Measurements from ENCODE around the gene VSIR. TPM values are rescaled to one million over a fixed set of nuclear protein-coding genes. Genes with fewer than 3 reads are reported as not detected.

Gene VSIR
- total and polyA plus RNA-seq, 7 donors = 12.0 to 73.1 (median 40.2) TPM

GRCh38 chr10:71772832-71773220 lies 494 bp downstream of the VSIR start:
- no peaks in the 10 kb centered on the region for H3K27me3 ChIP-seq
- 17 to 24% methylated on average over 4 of the region's 4 CpGs for WGBS, 2 donors
- intact Hi-C loops (cut with DNase I) = loop anchor here (1.0 to 10.0 kb wide), 4 partner anchors 46 to 454 kb away; partner anchors contain the start of gene SLC29A3
- TF ChIP-seq POLR2A (IDR thresholded peaks at IDR 0.05) = no peak
- TF ChIP-seq POLR2AphosphoS5 (IDR thresholded peaks at IDR 0.05) = no peak
- no peak for TF ChIP-seq CTCF (IDR thresholded peaks at IDR 0.05)
- no peak for TF ChIP-seq EP300 (IDR thresholded peaks at IDR 0.05)
- DNase-seq = no peak
- peaks cover 0 to 67% (median 57%) of the 10 kb centered on the region in 4 donors for H3K4me1 ChIP-seq
- no peaks in the 10 kb centered on the region for H3K36me3 ChIP-seq
- H3K4me3 ChIP-seq = peak overlapping the region; percentile 67 to 87 (median 70)
- H3K27ac ChIP-seq = peak overlapping the region; percentile 89 to 98 (median 92)
- H3K9me3 ChIP-seq = no peaks in the 10 kb centered on the region

GRCh38 chr10:71771821-71772617 lies 1.3 kb downstream of the VSIR start:
- peak; percentile 88 to 91 (median 89) for TF ChIP-seq POLR2AphosphoS5 (IDR thresholded peaks at IDR 0.05)
- TF ChIP-seq CTCF (IDR thresholded peaks at IDR 0.05) = no peak
- peak in 2 of 4 donors; percentile 43 to 46 for TF ChIP-seq EP300 (IDR thresholded peaks at IDR 0.05)
- TF ChIP-seq POLR2A (IDR thresholded peaks at IDR 0.05) = peak; percentile 51 to 53
- DNase-seq = peak; percentile 96
- 15 to 16% methylated on average over 2 of the region's 2 CpGs for WGBS, 2 donors
- H3K27ac ChIP-seq = peak overlapping the region; percentile 89 to 98 (median 92)
- intact Hi-C loops (cut with DNase I) = loop anchor here (2.0 to 10.0 kb wide), 3 partner anchors 45 to 453 kb away; partner anchors contain the start of gene SLC29A3
- H3K4me1 ChIP-seq = peaks cover 0 to 75% (median 65%) of the 10 kb centered on the region in 4 donors
- peak overlapping the region; percentile 67 to 87 (median 70) for H3K4me3 ChIP-seq
- H3K9me3 ChIP-seq = no peaks in the 10 kb centered on the region
- H3K27me3 ChIP-seq = no peaks in the 10 kb centered on the region
- H3K36me3 ChIP-seq = no peaks in the 10 kb centered on the region

- TF ChIP-seq POLR2AphosphoS5 (IDR thresholded peaks at IDR 0.05) (no peak), CTCF (IDR thresholded peaks at IDR 0.05) (no peak), EP300 (IDR thresholded peaks at IDR 0.05) (no peak), POLR2A (IDR thresholded peaks at IDR 0.05) (no peak)
- Histone ChIP-seq H3K27me3 (no peaks in the 10 kb centered on the region), H3K4me3 (peak overlapping the region in 3 of 4 donors; percentile 67 to 87 (median 68)), H3K4me1 (peaks cover 0 to 83% (median 73%) of the 10 kb centered on the region in 4 donors), H3K36me3 (no peaks in the 10 kb centered on the region), H3K9me3 (no peaks in the 10 kb centered on the region), H3K27ac (peak overlapping the region; percentile 89 to 98 (median 92))
- WGBS, 2 donors = 59 to 62% methylated on average over 2 of the region's 2 CpGs
- intact Hi-C loops (cut with DNase I) = loop anchor here (5.0 to 10.0 kb wide), 2 partner anchors 44 to 176 kb away; no protein-coding TSS in a partner anchor
- no peak for DNase-seq
Measured at GRCh38 chr10:71771204-71771603, 2.1 kb downstream of the VSIR start.

- Histone ChIP-seq H3K27me3 (no peaks in the 10 kb centered on the region), H3K9me3 (no peaks in the 10 kb centered on the region), H3K36me3 (no peaks in the 10 kb centered on the region), H3K4me3 (peak overlapping the region in 2 of 4 donors; percentile 67 to 87), H3K4me1 (peaks cover 0 to 87% (median 77%) of the 10 kb centered on the region in 4 donors), H3K27ac (peak overlapping the region; percentile 89 to 98 (median 92))
- peak in 2 of 4 donors; percentile 50 for TF ChIP-seq POLR2AphosphoS5 (IDR thresholded peaks at IDR 0.05)
- TF ChIP-seq POLR2A (IDR thresholded peaks at IDR 0.05) = no peak
- intact Hi-C loops (cut with DNase I) = loop anchor here (5.0 to 10.0 kb wide), 2 partner anchors 43 to 176 kb away; no protein-coding TSS in a partner anchor
- peak; percentile 83 for DNase-seq
- 80 to 84% methylated on average over 3 of the region's 3 CpGs for whole genome bisulfite sequencing, 2 donors
Measured at GRCh38 chr10:71770789-71771188, 2.5 kb downstream of the VSIR start.

GRCh38 chr10:71770255-71770654 lies 3.1 kb downstream of the VSIR start:
- Histone ChIP-seq H3K9me3 (no peaks in the 10 kb centered on the region), H3K27ac (peak overlapping the region; percentile 89 to 98 (median 92)), H3K4me3 (peak overlapping the region in 2 of 4 donors; percentile 67 to 87), H3K4me1 (peaks cover 0 to 93% (median 82%) of the 10 kb centered on the region in 4 donors), H3K36me3 (no peaks in the 10 kb centered on the region), H3K27me3 (no peaks in the 10 kb centered on the region)
- no peak for DNase-seq
- 90 to 95% methylated on average over 3 of the region's 3 CpGs for WGBS, 2 donors
- intact Hi-C loops (cut with DNase I) = loop anchor here (5.0 to 10.0 kb wide), 2 partner anchors 43 to 175 kb away; no protein-coding TSS in a partner anchor
- no peak for TF ChIP-seq EP300 (IDR thresholded peaks at IDR 0.05)
- TF ChIP-seq POLR2AphosphoS5 (IDR thresholded peaks at IDR 0.05) = no peak
- no peak for TF ChIP-seq POLR2A (IDR thresholded peaks at IDR 0.05)
- no peak for TF ChIP-seq CTCF (IDR thresholded peaks at IDR 0.05)
